KMS-11 (cell line): ENCODE measurements around the gene ZNF224.

Source experiments
- H2AFZ ChIP-seq: fragments of 200-600 bp; sonication (generic); 2 replicates; pipeline ENCODE4 v1.6.1; 2016; ENCODE audit warnings: antibody characterized with exemption, mixed run types, low read depth
- H3K27ac ChIP-seq: fragments of 200-600 bp; sonication (generic); 2 replicates; pipeline ENCODE4 v1.6.1; 2016; ENCODE audit warnings: mild to moderate bottlenecking, mixed run types
- H3K27me3 ChIP-seq: fragments of 200-600 bp; sonication (generic); 2 replicates; pipeline ENCODE4 v1.6.1; 2017; ENCODE audit warnings: mild to moderate bottlenecking, low read depth, mixed run types, moderate library complexity; ENCODE audit not compliant: insufficient read depth
- H3K36me3 ChIP-seq: fragments of 200-600 bp; sonication (generic); 2 replicates; pipeline ENCODE4 v1.6.1; 2017; ENCODE audit warnings: mild to moderate bottlenecking, mixed run types; ENCODE audit not compliant: insufficient read depth
- H3K4me1 ChIP-seq: fragments of 200-600 bp; sonication (generic); 2 replicates; pipeline ENCODE4 v1.6.1; 2016; ENCODE audit warnings: mild to moderate bottlenecking, low read depth, mixed run types; ENCODE audit not compliant: poor library complexity, severe bottlenecking
- H3K4me2 ChIP-seq: fragments of 200-600 bp; sonication (generic); 2 replicates; pipeline ENCODE4 v1.7.0; 2016; ENCODE audit warnings: mild to moderate bottlenecking, mixed run types
- H3K4me3 ChIP-seq: fragments of 200-600 bp; sonication (generic); IDR thresholded peaks from 2 replicates; pipeline ENCODE4 v1.6.1; 2017; ENCODE audit warnings: low read depth, low read length, mixed read lengths; ENCODE audit not compliant: insufficient read depth
- H3K79me2 ChIP-seq: fragments of 200-600 bp; sonication (generic); 2 replicates; pipeline ENCODE4 v1.6.1; 2016; ENCODE audit warnings: low read depth, mixed run types; ENCODE audit not compliant: insufficient read depth
- H3K9ac ChIP-seq: fragments of 200-600 bp; sonication (generic); 2 replicates; pipeline ENCODE4 v1.6.1; 2016; ENCODE audit warnings: mild to moderate bottlenecking, mixed run types
- H4K20me1 ChIP-seq: fragments of 200-600 bp; sonication (generic); 2 replicates; pipeline ENCODE4 v1.6.1; 2016; ENCODE audit warnings: mild to moderate bottlenecking, mixed run types; ENCODE audit not compliant: insufficient read depth
- TF ChIP-seq, protein P1 (sequence below): fragments of 200-600 bp; sonication (generic); conservative IDR thresholded peaks from 2 replicates; pipeline ENCODE4 v1.6.1; 2017; ENCODE audit warnings: low read depth, mild to moderate bottlenecking, antibody characterized with exemption, low read length, moderate library complexity, mixed read lengths

The ZNF224 gene

DNA sequence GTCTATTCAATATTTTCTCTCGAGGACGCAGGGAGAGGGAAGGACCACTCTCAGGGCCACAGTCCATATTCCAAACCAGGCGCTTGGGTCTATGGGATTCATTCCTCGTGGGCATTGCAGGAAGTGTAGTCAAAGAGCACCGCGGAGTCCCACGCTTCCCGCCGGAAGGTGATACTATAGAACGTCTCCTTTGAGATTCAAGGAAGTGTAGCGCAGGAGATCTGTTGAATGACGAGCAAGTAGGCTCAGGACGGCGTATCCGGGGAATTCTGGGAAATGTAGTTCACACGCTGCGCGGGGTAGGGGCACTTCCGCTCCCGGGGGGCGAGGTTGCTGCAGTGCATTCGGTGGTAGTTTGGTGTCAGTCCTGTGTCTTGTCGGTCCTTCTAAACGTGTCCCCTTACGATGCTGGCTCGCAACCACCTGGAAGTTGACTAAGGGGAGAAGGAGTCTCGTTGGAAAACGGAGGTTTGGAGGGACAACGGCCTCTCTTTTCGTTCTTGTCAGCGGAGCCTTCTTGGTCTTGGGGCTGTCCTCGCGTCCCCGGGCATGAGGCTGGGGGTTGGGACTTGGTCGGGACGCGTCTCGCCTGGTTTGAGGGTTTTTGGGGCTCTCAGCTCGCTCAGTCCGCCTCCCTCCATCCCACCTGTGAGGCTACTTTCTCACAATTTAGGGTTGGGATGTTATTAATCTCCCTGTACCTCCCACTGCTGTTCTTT, 22.2 kb upstream of the ZNF224 start, which contains the start of gene ZNF284:
Gene ZNF284, plus strand, starts transcription at position 336 of the 719 bp plus-strand sequence. CDS start 4,231 bp downstream, outside the sequence.
- H3K4me1 ChIP-seq: no peaks in the 10 kb centered on the region
- H3K79me2 ChIP-seq: no peaks in the 10 kb centered on the region
- no peak within 1 kb of the TSS; the same call in 1 of the 2 replicates for H3K9ac ChIP-seq
- H2AFZ ChIP-seq: peak within 1 kb of the TSS; percentile 88
- peak within 1 kb of the TSS; percentile 71 for H3K4me2 ChIP-seq
- no peak within 1 kb of the TSS for H3K4me3 ChIP-seq
- TF ChIP-seq, protein P1, sequence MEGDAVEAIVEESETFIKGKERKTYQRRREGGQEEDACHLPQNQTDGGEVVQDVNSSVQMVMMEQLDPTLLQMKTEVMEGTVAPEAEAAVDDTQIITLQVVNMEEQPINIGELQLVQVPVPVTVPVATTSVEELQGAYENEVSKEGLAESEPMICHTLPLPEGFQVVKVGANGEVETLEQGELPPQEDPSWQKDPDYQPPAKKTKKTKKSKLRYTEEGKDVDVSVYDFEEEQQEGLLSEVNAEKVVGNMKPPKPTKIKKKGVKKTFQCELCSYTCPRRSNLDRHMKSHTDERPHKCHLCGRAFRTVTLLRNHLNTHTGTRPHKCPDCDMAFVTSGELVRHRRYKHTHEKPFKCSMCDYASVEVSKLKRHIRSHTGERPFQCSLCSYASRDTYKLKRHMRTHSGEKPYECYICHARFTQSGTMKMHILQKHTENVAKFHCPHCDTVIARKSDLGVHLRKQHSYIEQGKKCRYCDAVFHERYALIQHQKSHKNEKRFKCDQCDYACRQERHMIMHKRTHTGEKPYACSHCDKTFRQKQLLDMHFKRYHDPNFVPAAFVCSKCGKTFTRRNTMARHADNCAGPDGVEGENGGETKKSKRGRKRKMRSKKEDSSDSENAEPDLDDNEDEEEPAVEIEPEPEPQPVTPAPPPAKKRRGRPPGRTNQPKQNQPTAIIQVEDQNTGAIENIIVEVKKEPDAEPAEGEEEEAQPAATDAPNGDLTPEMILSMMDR: no peak
- no peak within 1 kb of the TSS for H3K27ac ChIP-seq
- H3K27me3 ChIP-seq: no peaks in the 10 kb centered on the region
- no peaks in the 10 kb centered on the region for H4K20me1 ChIP-seq
- no peaks in the 10 kb centered on the region for H3K36me3 ChIP-seq

- peak overlapping the region; percentile 71 for H3K4me2 ChIP-seq
- H3K9ac ChIP-seq: no peak overlapping the region
- TF ChIP-seq, protein P1: no peak
- H3K36me3 ChIP-seq: no peaks in the 10 kb centered on the region
- no peaks in the 10 kb centered on the region for H3K4me1 ChIP-seq
- no peaks in the 10 kb centered on the region for H3K79me2 ChIP-seq
- no peaks in the 10 kb centered on the region for H4K20me1 ChIP-seq
- no peak overlapping the region for H3K27ac ChIP-seq
- no peak overlapping the region for H3K4me3 ChIP-seq
- H2AFZ ChIP-seq: peak overlapping the region; percentile 88
- H3K27me3 ChIP-seq: no peaks in the 10 kb centered on the region
These were observed 21.4 kb upstream of the ZNF224 start for GRCh38 chr19:44072543-44073401.

DNA sequence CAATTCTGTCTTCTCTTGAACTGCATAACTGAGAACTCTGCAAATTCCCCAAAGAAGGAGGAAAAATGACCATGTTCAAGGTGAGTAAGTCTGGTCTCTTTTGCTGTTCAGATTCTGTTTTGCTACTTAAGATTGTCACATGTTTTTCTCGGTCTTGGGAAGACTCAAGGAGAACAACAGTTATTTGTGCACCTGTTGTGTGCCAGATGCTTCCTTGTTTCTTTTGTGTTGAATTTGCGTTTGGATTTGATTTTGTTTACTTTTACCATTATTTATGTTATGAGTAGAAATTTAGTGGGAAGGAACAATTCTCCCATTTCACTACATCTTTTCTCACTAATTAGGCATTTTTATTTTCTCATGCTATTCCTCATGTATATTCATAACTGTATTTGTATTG, 17.8 kb upstream of the ZNF224 start:
- no peaks in the 10 kb centered on the region for H3K4me1 ChIP-seq
- no peak overlapping the region for H3K9ac ChIP-seq
- no peak overlapping the region for H3K4me3 ChIP-seq
- TF ChIP-seq, protein P1: no peak
- H2AFZ ChIP-seq: no peak overlapping the region
- H3K4me2 ChIP-seq: no peak overlapping the region
- H3K27me3 ChIP-seq: no peaks in the 10 kb centered on the region
- H3K79me2 ChIP-seq: no peaks in the 10 kb centered on the region
- H3K36me3 ChIP-seq: no peaks in the 10 kb centered on the region
- no peak overlapping the region for H3K27ac ChIP-seq
- no peaks in the 10 kb centered on the region for H4K20me1 ChIP-seq

- H3K27ac ChIP-seq: no peak overlapping the region
- H3K9ac ChIP-seq: no peak overlapping the region
- no peak overlapping the region for H2AFZ ChIP-seq
- H4K20me1 ChIP-seq: no peaks in the 10 kb centered on the region
- H3K4me1 ChIP-seq: peaks cover 13% of the 10 kb centered on the region
- no peaks in the 10 kb centered on the region for H3K36me3 ChIP-seq
- no peaks in the 10 kb centered on the region for H3K27me3 ChIP-seq
- no peak overlapping the region for H3K4me3 ChIP-seq
- H3K79me2 ChIP-seq: peaks cover 19% of the 10 kb centered on the region
- TF ChIP-seq, protein P1: no peak
- no peak overlapping the region for H3K4me2 ChIP-seq
These were observed 2.1 kb upstream of the ZNF224 start for GRCh38 chr19:44092108-44092507.
